Measurements from ENCODE around the gene PRDM12. TPM values are rescaled to one million over a fixed set of nuclear protein-coding genes. Genes with fewer than 3 reads are reported as not detected.

Gene PRDM12
- total and polyA plus RNA-seq, 7 donors, result 0.03 to 0.17 (median 0.06) TPM; not detected in 4

- intact Hi-C loops (cut with DNase I), result no loop called here
- Histone ChIP-seq H3K27me3 (ENCODE audit: insufficient read depth in 3 of 3, low read length in 2 of 3) (no peaks in the 10 kb centered on the region), H3K4me3 (no peak overlapping the region), H3K27ac (no peak overlapping the region), H3K36me3 (ENCODE audit: insufficient read depth in 1 of 2, low read depth in 1 of 2) (peaks cover 0 to 43% of the 10 kb centered on the region in 2 donors), H3K4me1 (no peaks in the 10 kb centered on the region), H3K9me3 (no peaks in the 10 kb centered on the region)
- 59 to 64% (median 61%) methylated on average over 20 of the region's 20 CpGs for WGBS, 3 donors
- peak in 1 of 2 donors; percentile 25 for DNase-seq
- ATAC-seq, result no peak
- TF ChIP-seq CTCF (IDR thresholded peaks at IDR 0.05), result no peak
Observed at GRCh38 chr9:130639124-130639765, 25.1 kb upstream of the PRDM12 start.

- 90 to 94% (median 93%) methylated on average over 17 of the region's 17 CpGs for WGBS, 3 donors
- peaks cover 0 to 35% of the 10 kb centered on the region in 2 donors for H3K36me3 ChIP-seq (ENCODE audit: insufficient read depth in 1 of 2, low read depth in 1 of 2)
- no peak overlapping the region for H3K4me3 ChIP-seq
- peak in 1 of 2 donors; percentile 35 for DNase-seq
- H3K27ac ChIP-seq, result no peak overlapping the region
- no peaks in the 10 kb centered on the region for H3K4me1 ChIP-seq
- TF ChIP-seq CTCF (IDR thresholded peaks at IDR 0.05), result no peak
- H3K27me3 ChIP-seq (ENCODE audit: insufficient read depth in 3 of 3, low read length in 2 of 3), result no peaks in the 10 kb centered on the region
- no peak for ATAC-seq
- no peaks in the 10 kb centered on the region for H3K9me3 ChIP-seq
- intact Hi-C loops (cut with DNase I), result no loop called here
Observed at GRCh38 chr9:130639866-130640555, 24.4 kb upstream of the PRDM12 start.

- TF ChIP-seq CTCF (IDR thresholded peaks at IDR 0.05), result no peak
- no peak overlapping the region for H3K27ac ChIP-seq
- peak in 1 of 2 donors; percentile 23 for DNase-seq
Observed at GRCh38 chr9:130640681-130641080, 23.7 kb upstream of the PRDM12 start.

GRCh38 chr9:130642926-130643325 lies 21.5 kb upstream of the PRDM12 start:
- intact Hi-C loops (cut with DNase I), result no loop called here
- no peak for TF ChIP-seq CTCF (IDR thresholded peaks at IDR 0.05)
- H3K36me3 ChIP-seq (ENCODE audit: insufficient read depth in 1 of 2, low read depth in 1 of 2), result peaks cover 0 to 6% of the 10 kb centered on the region in 2 donors
- no peaks in the 10 kb centered on the region for H3K27me3 ChIP-seq (ENCODE audit: insufficient read depth in 3 of 3, low read length in 2 of 3)
- H3K9me3 ChIP-seq, result no peaks in the 10 kb centered on the region
- DNase-seq (peak in 1 of 2 donors; percentile 15), ATAC-seq (no peak)
- H3K4me1 ChIP-seq, result no peaks in the 10 kb centered on the region
- no peak overlapping the region for H3K27ac ChIP-seq
- H3K4me3 ChIP-seq, result no peak overlapping the region
- 71 to 80% (median 76%) methylated on average over 8 of the region's 8 CpGs for WGBS, 3 donors

More at GRCh38 chr9:130640681-130641080, 23.7 kb upstream of the PRDM12 start:
- no peaks in the 10 kb centered on the region for H3K9me3 ChIP-seq
- H3K27me3 ChIP-seq (ENCODE audit: insufficient read depth in 3 of 3, low read length in 2 of 3), result no peaks in the 10 kb centered on the region
- intact Hi-C loops (cut with DNase I), result no loop called here
- 68 to 70% (median 70%) methylated on average over 7 of the region's 7 CpGs for WGBS, 3 donors
- ATAC-seq, result no peak
- H3K4me3 ChIP-seq, result no peak overlapping the region
- H3K4me1 ChIP-seq, result no peaks in the 10 kb centered on the region
- peaks cover 0 to 29% of the 10 kb centered on the region in 2 donors for H3K36me3 ChIP-seq (ENCODE audit: insufficient read depth in 1 of 2, low read depth in 1 of 2)
